HCT116 (cell line): ENCODE measurements around the gene PATL1. TPM values are rescaled to one million over a fixed set of nuclear protein-coding genes. Genes with fewer than 3 reads are reported as not detected.

Experiments
- ATAC-seq: fragments of 200-7000 bp; cut with Tn5 transposase; 2 replicates; pipeline ENCODE4 v1.9.1; 2020; ENCODE audit warnings: mild to moderate bottlenecking, moderate library complexity
- BruUV-seq: library from RNA; stranded (reverse); fragments of 400-500 nt; replicated peaks from 2 replicates; lab custom pipeline; 2021; lab: Mats Ljungman, UMichigan
- CTCF ChIA-PET: fragments of 300-600 bp; sonication (Branson Sonifier 250); formaldehyde crosslinking; loops from one replicate; lab custom pipeline; 2021; ENCODE audit warnings: antibody characterized with exemption; lab: Charles Lee
- POLR2A ChIA-PET: fragments of 300-600, 350-600 bp; sonication (Branson Sonifier 250); formaldehyde crosslinking; loops from one replicate; lab custom pipeline; 2021; ENCODE audit warnings: antibody characterized with exemption; lab: Charles Lee
- RAD21 ChIA-PET, 2 experiments: fragments of 300-600 bp; sonication (Branson Sonifier 250); formaldehyde crosslinking; loops; one replicate each; lab custom pipeline; 2023; ENCODE audit warnings: low total read pairs in 2 of 2; ENCODE audit not compliant: uncharacterized antibody in 2 of 2, unreplicated experiment in 2 of 2, low non-redundant PET in 1 of 2; lab: Charles Lee
- DNase-seq: peaks from one replicate; pipeline ENCODE4 v3.0.0-alpha.2; 2010; ENCODE audit warnings: low read depth, low spot score
- H2AFZ ChIP-seq: fragments of 200-600 bp; shearing (Covaris generic), sonication (generic); 2 replicates; pipeline ENCODE4 v1.6.1; 2017; ENCODE audit warnings: low read depth, mixed run types, mixed read lengths, antibody characterized with exemption, low read length; ENCODE audit not compliant: poor library complexity, severe bottlenecking
- H3K27ac ChIP-seq: 2 replicates; pipeline ENCODE4 v1.5.1; 2012; ENCODE audit warnings: low read depth, low read length
- H3K27me3 ChIP-seq: fragments of 200-600 bp; sonication (generic); 2 replicates; pipeline ENCODE4 v1.6.1; 2016; ENCODE audit warnings: mixed run types, low read length, mixed read lengths; ENCODE audit not compliant: insufficient read depth
- H3K36me3 ChIP-seq, 2 experiments: fragments of 200-500 bp in 1 of 2; fragments of 200-600 bp in 1 of 2; sonication (Bioruptor generic) in 1 of 2; sonication (generic) in 1 of 2; 2 replicates each; pipeline versions ENCODE4 v1.5.1 to v1.6.1; 2014 to 2016; ENCODE audit warnings: low read length in 2 of 2, inconsistent platforms in 1 of 2, mixed read lengths in 1 of 2, mixed run types in 1 of 2; ENCODE audit not compliant: insufficient read depth in 2 of 2, control insufficient read depth in 1 of 2
- H3K4me1 ChIP-seq, 2 experiments: fragments of 200-600 bp in 1 of 2; sonication (generic) in 1 of 2; 2 replicates each; pipeline versions ENCODE4 v1.5.1 to v1.6.1; 2012 to 2017; ENCODE audit warnings: low read length in 2 of 2, inconsistent platforms in 1 of 2, mild to moderate bottlenecking in 1 of 2, mixed read lengths in 1 of 2, mixed run types in 1 of 2, moderate library complexity in 1 of 2; ENCODE audit not compliant: insufficient read depth in 2 of 2, control insufficient read depth in 1 of 2
- H3K4me2 ChIP-seq: fragments of 200-600 bp; sonication (generic); 2 replicates; pipeline ENCODE4 v1.6.1; 2017; ENCODE audit warnings: mixed run types, low read length, mixed read lengths
- H3K4me3 ChIP-seq, 2 experiments: fragments of 200-600 bp in 1 of 2; sonication (generic) in 1 of 2; replicated peaks in 1 of 2; 2 replicates each; pipeline ENCODE4 v1.5.1; 2011 to 2016; ENCODE audit warnings: low read length in 2 of 2, control low read depth in 1 of 2, low read depth in 1 of 2, mild to moderate bottlenecking in 1 of 2, mixed read lengths in 1 of 2, mixed run types in 1 of 2
- H3K79me2 ChIP-seq: fragments of 200-600 bp; sonication (generic); 2 replicates; pipeline ENCODE4 v1.6.1; 2017; ENCODE audit warnings: mild to moderate bottlenecking, mixed run types, low read length, moderate library complexity, mixed read lengths; ENCODE audit not compliant: insufficient read depth
- H3K9ac ChIP-seq: fragments of 200-600 bp; sonication (generic); 2 replicates; pipeline ENCODE4 v1.6.1; 2016; ENCODE audit warnings: low read length, mixed read lengths
- H3K9me2 ChIP-seq: fragments of 200-600 bp; sonication (generic), shearing (Covaris generic); 2 replicates; pipeline ENCODE4 v1.6.1; 2017; ENCODE audit warnings: mixed run types, mild to moderate bottlenecking, moderate library complexity; ENCODE audit not compliant: insufficient read depth
- H3K9me3 ChIP-seq, 2 experiments: fragments of 200-500 bp in 1 of 2; fragments of 200-600 bp in 1 of 2; sonication (Bioruptor generic) in 1 of 2; sonication (generic) in 1 of 2; 2 replicates each; pipeline ENCODE4 v1.6.1; 2014 to 2017; ENCODE audit warnings: low read length in 2 of 2, mixed read lengths in 2 of 2, inconsistent platforms in 1 of 2, low read depth in 1 of 2, mild to moderate bottlenecking in 1 of 2, mixed run types in 1 of 2, moderate library complexity in 1 of 2; ENCODE audit not compliant: control insufficient read depth in 1 of 2, insufficient read depth in 1 of 2
- H4K20me1 ChIP-seq: fragments of 200-600 bp; sonication (generic), shearing (Covaris generic); 2 replicates; pipeline ENCODE4 v1.6.1; 2017; ENCODE audit warnings: mixed run types, mild to moderate bottlenecking, moderate library complexity; ENCODE audit not compliant: insufficient read depth
- CBX3 ChIP-seq: IDR thresholded peaks from 2 replicates; pipeline ENCODE4 v1.6.1; 2012; ENCODE audit warnings: low read depth
- CEBPB ChIP-seq: IDR thresholded peaks from 2 replicates; pipeline ENCODE4 v1.6.1; 2012; ENCODE audit warnings: low read depth
- EGR1 ChIP-seq: IDR thresholded peaks from 2 replicates; pipeline ENCODE4 v1.6.1; 2012; ENCODE audit warnings: low read depth
- EZH2 ChIP-seq: fragments of 200-600 bp; sonication (generic); IDR thresholded peaks from 2 replicates; pipeline ENCODE4 v1.6.1; 2017; ENCODE audit warnings: antibody characterized with exemption, mixed run types
- EZH2phosphoT487 ChIP-seq: fragments of 200-600 bp; IDR thresholded peaks from 2 replicates; pipeline ENCODE4 v1.6.1; 2018; ENCODE audit warnings: antibody characterized with exemption, borderline replicate concordance
- FOSL1 ChIP-seq: IDR thresholded peaks from 2 replicates; pipeline ENCODE4 v1.6.1; 2012; ENCODE audit warnings: low read depth
- JUND ChIP-seq: IDR thresholded peaks from 2 replicates; pipeline ENCODE4 v1.6.1; 2012
- POLR2A ChIP-seq: IDR thresholded peaks from 2 replicates; pipeline ENCODE4 v1.7.0; 2011; ENCODE audit warnings: borderline replicate concordance; ENCODE audit not compliant: insufficient read depth, insufficient read length; ENCODE audit errors: extremely low read depth
- POLR2AphosphoS5 ChIP-seq: IDR thresholded peaks from 2 replicates; pipeline ENCODE4 v1.6.1; 2011; ENCODE audit warnings: mild to moderate bottlenecking, low read depth, low read length, moderate library complexity
- SIN3A ChIP-seq: IDR thresholded peaks from 2 replicates; pipeline ENCODE4 v1.6.1; 2012; ENCODE audit warnings: low read depth
- SP1 ChIP-seq: IDR thresholded peaks from 2 replicates; pipeline ENCODE4 v1.6.1; 2012; ENCODE audit warnings: low read depth
- SRF ChIP-seq: IDR thresholded peaks from 2 replicates; pipeline ENCODE4 v1.6.1; 2012; ENCODE audit warnings: low read depth
- TCF7L2 ChIP-seq: IDR thresholded peaks from 2 replicates; pipeline ENCODE4 v1.7.0; 2011; ENCODE audit warnings: borderline replicate concordance, inconsistent platforms; ENCODE audit not compliant: insufficient read depth, insufficient read length; ENCODE audit errors: extremely low read depth
- YY1 ChIP-seq: IDR thresholded peaks from 2 replicates; pipeline ENCODE4 v1.6.1; 2011; ENCODE audit warnings: low read length, low read depth, moderate library complexity, mild to moderate bottlenecking; ENCODE audit not compliant: insufficient replicate concordance; ENCODE audit errors: extremely low read depth
- ZFX ChIP-seq: fragments of 450-650 bp; IDR thresholded peaks from 2 replicates; pipeline ENCODE4 v1.6.1; 2017
- ZNF274 ChIP-seq: fragments of 200-500 bp; sonication (Bioruptor generic); IDR thresholded peaks from 2 replicates; pipeline ENCODE4 v1.6.1; 2014; ENCODE audit warnings: mild to moderate bottlenecking, low read depth, low read length, inconsistent platforms
- intact Hi-C: fragments of 100-400 bp; cut with micrococcal nuclease; formaldehyde crosslinking; loops from 2 replicates; pipeline ENCODE4 v1.10.0; 2022
- total RNA-seq: library from RNA; stranded (reverse); gene quantifications from one replicate; pipeline ENCODE4 v1.2.1, GENCODE V29; 2021; ENCODE audit not compliant: unreplicated experiment
- TF ChIP-seq, protein P1 (sequence below): IDR thresholded peaks from 2 replicates; pipeline ENCODE4 v1.6.1; 2012; ENCODE audit warnings: low read depth
- TF ChIP-seq, protein P2 (sequence below): IDR thresholded peaks from 2 replicates; pipeline ENCODE4 v1.6.1; 2012
- TF ChIP-seq, protein P3 (sequence below): IDR thresholded peaks from 2 replicates; pipeline ENCODE4 v1.6.1; 2012
- TF ChIP-seq, protein P4 (sequence below): IDR thresholded peaks from 2 replicates; pipeline ENCODE4 v1.6.1; 2011; ENCODE audit warnings: mild to moderate bottlenecking, low read length, moderate library complexity; ENCODE audit not compliant: insufficient replicate concordance; ENCODE audit errors: extremely low read depth

Gene PATL1
- total RNA-seq, 1 experiment from 2014 or later, result 37.6 TPM

DNA sequence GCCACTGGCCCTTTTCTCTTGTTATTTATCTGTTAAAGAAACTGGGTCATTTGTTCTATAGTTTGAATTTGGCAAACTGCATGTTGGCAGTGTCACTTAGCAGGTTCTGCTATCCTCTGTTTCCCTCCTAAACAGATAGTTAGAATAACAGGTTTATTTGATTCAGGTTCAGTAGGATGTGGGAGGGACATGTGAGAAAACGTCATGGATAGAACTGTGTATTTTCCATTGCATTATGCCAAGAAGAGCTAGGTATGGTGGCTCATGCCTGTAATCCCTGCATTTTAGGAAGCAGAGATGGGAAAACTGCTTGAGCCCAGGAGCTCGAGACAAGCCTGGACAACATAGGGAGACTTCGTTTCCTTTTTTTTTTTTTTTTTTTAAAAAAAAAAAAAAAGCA lies 24.3 kb downstream of the PATL1 start:
- BruUV-seq, result no TSS peak
- POLR2A ChIA-PET, result no interaction called here
- Histone ChIP-seq H3K9me3 (no peaks in the 10 kb centered on the region), H3K27ac (no peak overlapping the region), H3K79me2 (no peaks in the 10 kb centered on the region), H4K20me1 (no peaks in the 10 kb centered on the region; the same call in 1 of the 2 replicates), H3K4me3 (no peak overlapping the region), H2AFZ (no peak overlapping the region), H3K9ac (no peak overlapping the region), H3K27me3 (no peaks in the 10 kb centered on the region), H3K4me2 (no peak overlapping the region), H3K9me2 (no peaks in the 10 kb centered on the region), H3K36me3 (peaks cover 56 to 60% of the 10 kb centered on the region in 2 experiments), H3K4me1 (no peaks in the 10 kb centered on the region)
- no peak for TF ChIP-seq EZH2phosphoT487
- no peak for TF ChIP-seq FOSL1
- TF ChIP-seq EGR1, result no peak
- no peak for TF ChIP-seq SP1
- TF ChIP-seq EZH2, result no peak
- no peak for TF ChIP-seq CEBPB
- TF ChIP-seq, protein P1, sequence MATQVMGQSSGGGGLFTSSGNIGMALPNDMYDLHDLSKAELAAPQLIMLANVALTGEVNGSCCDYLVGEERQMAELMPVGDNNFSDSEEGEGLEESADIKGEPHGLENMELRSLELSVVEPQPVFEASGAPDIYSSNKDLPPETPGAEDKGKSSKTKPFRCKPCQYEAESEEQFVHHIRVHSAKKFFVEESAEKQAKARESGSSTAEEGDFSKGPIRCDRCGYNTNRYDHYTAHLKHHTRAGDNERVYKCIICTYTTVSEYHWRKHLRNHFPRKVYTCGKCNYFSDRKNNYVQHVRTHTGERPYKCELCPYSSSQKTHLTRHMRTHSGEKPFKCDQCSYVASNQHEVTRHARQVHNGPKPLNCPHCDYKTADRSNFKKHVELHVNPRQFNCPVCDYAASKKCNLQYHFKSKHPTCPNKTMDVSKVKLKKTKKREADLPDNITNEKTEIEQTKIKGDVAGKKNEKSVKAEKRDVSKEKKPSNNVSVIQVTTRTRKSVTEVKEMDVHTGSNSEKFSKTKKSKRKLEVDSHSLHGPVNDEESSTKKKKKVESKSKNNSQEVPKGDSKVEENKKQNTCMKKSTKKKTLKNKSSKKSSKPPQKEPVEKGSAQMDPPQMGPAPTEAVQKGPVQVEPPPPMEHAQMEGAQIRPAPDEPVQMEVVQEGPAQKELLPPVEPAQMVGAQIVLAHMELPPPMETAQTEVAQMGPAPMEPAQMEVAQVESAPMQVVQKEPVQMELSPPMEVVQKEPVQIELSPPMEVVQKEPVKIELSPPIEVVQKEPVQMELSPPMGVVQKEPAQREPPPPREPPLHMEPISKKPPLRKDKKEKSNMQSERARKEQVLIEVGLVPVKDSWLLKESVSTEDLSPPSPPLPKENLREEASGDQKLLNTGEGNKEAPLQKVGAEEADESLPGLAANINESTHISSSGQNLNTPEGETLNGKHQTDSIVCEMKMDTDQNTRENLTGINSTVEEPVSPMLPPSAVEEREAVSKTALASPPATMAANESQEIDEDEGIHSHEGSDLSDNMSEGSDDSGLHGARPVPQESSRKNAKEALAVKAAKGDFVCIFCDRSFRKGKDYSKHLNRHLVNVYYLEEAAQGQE, result no peak
- TF ChIP-seq CBX3, result no peak
- TF ChIP-seq YY1, result no peak
- no peak for TF ChIP-seq POLR2A
- no peak for TF ChIP-seq SIN3A
- TF ChIP-seq, protein P2, sequence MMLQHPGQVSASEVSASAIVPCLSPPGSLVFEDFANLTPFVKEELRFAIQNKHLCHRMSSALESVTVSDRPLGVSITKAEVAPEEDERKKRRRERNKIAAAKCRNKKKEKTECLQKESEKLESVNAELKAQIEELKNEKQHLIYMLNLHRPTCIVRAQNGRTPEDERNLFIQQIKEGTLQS, result no peak
- TF ChIP-seq POLR2AphosphoS5, result no peak
- no peak for TF ChIP-seq ZNF274
- no peak for TF ChIP-seq SRF
- TF ChIP-seq, protein P3, sequence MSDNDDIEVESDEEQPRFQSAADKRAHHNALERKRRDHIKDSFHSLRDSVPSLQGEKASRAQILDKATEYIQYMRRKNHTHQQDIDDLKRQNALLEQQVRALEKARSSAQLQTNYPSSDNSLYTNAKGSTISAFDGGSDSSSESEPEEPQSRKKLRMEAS, result no peak
- TF ChIP-seq, protein P4, sequence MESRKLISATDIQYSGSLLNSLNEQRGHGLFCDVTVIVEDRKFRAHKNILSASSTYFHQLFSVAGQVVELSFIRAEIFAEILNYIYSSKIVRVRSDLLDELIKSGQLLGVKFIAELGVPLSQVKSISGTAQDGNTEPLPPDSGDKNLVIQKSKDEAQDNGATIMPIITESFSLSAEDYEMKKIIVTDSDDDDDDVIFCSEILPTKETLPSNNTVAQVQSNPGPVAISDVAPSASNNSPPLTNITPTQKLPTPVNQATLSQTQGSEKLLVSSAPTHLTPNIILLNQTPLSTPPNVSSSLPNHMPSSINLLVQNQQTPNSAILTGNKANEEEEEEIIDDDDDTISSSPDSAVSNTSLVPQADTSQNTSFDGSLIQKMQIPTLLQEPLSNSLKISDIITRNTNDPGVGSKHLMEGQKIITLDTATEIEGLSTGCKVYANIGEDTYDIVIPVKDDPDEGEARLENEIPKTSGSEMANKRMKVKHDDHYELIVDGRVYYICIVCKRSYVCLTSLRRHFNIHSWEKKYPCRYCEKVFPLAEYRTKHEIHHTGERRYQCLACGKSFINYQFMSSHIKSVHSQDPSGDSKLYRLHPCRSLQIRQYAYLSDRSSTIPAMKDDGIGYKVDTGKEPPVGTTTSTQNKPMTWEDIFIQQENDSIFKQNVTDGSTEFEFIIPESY, result no peak
- no peak for TF ChIP-seq TCF7L2
- TF ChIP-seq ZFX, result no peak
- TF ChIP-seq JUND, result no peak
- RAD21 ChIA-PET, result no interaction called here
- DNase-seq, result no peak
- intact Hi-C loops, result no loop called here
- no peak for ATAC-seq
- CTCF ChIA-PET, result no interaction called here
